ENCODE data around the gene HBG1.
"Not testable (repeated sequence)": the region's sequence is repeated elsewhere in the genome, so short reads cannot be mapped to it uniquely, and the experiment has no call there.

The HBG1 gene

DNA sequence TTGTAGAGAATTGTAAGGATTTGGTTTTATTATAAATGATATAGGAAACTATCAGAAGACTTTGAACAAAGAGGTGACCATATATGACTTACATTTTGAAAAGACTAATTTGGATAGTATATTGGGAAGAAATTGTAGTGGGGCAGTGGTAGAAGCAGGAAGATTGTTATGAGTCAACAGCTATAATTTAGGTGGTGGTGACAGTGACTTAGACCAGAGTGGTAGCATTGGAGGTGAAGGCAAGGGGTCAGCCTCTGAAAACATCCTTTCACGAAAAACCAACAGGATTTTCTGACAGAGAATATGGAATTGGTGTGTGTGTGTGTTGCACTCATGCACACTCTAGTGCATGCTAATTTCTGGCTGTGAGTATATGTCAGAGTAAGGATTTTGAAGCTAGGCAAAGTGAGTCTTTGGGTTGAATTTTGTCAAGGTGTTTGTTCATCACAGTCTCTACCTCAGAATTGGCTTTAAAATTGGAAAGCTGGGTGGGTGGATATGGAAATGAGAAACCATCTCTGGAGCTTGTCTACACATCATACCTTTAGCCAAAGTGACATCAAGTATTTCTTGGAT is 28.2 kb upstream of the HBG1 start:
- no peak for DNase-seq (ENCODE audit: low read depth in 1 of 2, low spot score in 1 of 2)

GRCh38 chr11:5276697-5277096 is 27.0 kb upstream of the HBG1 start:
- no peak for DNase-seq (ENCODE audit: low read depth in 1 of 2, low spot score in 1 of 2)

DNA sequence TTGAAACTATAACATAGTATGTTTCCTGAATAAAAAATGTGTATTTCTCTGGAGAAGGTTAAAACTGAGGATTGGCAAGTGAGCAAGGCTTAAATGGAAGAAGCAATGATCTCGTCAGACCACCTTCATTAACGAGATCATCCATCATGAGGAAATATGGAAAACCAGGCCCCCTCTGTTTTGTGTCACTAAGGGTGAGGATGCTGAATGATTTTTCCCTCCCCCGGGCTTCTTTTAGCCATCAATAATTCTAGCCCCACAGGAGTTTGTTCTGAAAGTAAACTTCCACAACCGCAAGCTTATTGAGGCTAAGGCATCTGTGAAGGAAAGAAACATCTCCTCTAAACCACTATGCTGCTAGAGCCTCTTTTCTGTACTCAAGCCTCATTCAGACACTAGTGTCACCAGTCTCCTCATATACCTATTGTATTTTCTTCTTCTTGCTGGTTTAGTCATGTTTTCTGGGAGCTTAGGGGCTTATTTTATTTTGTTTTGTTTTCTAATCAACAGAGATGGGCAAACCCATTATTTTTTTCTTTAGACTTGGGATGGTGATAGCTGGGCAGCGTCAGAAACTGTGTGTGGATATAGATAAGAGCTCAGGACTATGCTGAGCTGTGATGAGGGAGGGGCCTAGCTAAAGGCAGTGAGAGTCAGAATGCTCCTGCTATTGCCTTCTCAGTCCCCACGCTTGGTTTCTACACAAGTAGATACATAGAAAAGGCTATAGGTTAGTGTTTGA is 25.9 kb upstream of the HBG1 start:
- DNase-seq (ENCODE audit: low read depth in 1 of 2, low spot score in 1 of 2), result no peak

DNA sequence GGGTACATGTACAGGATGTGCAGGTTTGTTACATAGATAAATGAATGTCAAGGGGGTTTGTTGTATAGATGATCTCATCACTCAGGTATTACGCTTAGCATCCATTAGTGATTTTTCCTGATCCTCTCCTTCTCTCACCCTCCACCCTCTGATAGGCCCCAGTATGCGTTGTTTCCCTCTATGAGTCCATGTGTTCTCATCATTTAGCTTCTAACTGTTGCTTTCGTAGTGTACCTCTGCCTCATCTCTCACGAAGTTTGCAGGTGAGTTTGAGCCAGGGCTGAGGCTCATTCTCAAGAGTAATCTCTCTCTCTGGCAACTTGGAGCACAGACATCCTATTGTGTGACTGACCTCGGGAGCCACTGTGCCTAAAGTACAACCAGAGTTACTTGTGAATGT is 24.7 kb upstream of the HBG1 start:
- DNase-seq (ENCODE audit: low read depth in 1 of 2, low spot score in 1 of 2), result no peak

GRCh38 chr11:5272395-5273017 is 22.8 kb upstream of the HBG1 start:
- DNase-seq (ENCODE audit: low read depth in 1 of 2, low spot score in 1 of 2), result no peak

DNA sequence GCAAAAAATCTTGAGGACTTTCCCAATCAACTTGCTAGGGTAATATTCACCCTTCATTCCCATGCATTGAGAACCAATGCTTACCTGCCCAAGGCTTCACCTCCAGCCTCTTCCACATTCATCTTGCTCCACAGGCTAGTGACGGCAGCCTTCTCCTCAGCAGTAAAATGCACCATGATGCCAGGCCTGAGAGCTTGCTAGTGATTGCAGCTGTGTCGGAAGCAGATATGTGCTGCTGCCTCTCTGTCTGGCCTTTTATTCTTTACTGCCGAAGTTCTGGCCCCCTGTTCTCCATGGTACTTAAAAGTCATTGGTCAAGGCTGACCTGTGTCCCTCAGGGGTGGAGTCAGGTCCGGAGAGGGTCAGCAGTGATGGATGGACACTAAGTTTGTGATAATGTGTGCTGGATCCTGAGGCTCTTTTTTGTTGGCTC is 20.1 kb upstream of the HBG1 start, which contains the start of gene HBE1:
HBE1 (minus strand) TSS at position 231 of the 433 bp plus-strand sequence; CDS start at position 176, 55 bp downstream.
- no peak for DNase-seq (ENCODE audit: low read depth in 1 of 2, low spot score in 1 of 2)

DNA sequence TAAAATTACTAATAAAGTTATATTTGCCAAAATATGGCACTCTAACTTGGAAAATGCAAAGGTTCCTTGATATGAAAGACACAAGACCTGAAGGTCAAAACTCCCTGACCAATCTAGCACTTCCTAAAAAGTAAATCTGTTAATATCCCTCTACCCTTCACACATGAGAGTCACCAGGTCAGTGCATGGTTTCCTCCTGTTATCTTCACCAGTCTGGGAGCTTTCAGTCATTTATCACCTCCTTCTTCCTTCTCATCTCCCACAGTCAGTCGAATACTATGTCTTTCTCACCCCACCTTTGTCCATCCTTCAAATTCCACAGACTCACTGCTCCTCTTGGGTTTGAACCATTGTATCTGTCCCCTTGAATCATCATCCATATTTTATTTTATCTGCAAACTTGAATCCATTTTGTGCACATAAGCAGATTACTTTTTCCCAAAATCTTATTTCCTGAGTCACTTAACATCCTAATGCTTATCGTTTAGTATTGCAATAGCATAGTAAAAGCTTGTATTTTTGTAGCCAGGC is 17.4 kb upstream of the HBG1 start:
- no peak for DNase-seq (ENCODE audit: low read depth in 1 of 2, low spot score in 1 of 2)

- DNase-seq (ENCODE audit: low read depth in 1 of 2, low spot score in 1 of 2), result no peak
Observed at GRCh38 chr11:5266609-5267008, 17.0 kb upstream of the HBG1 start.

DNA sequence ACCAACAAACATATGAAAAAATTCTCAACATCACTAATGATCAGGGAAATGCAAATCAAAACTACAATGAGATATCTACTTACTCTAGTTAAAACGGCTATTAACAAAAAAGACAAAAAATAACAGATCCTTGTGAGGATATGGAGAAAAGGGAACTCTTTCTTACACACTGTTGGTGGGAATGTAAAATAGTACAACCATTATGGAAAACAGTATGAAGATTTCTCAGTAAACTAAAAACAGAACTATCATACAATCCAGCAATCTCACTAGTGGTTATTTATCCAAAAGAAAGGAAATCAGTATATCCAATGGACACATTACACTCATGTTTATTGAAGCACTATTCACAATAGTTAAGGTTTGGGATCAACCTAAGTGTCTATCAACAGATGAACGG is 16.2 kb upstream of the HBG1 start:
- no peak for DNase-seq (ENCODE audit: low read depth in 1 of 2, low spot score in 1 of 2)

DNA sequence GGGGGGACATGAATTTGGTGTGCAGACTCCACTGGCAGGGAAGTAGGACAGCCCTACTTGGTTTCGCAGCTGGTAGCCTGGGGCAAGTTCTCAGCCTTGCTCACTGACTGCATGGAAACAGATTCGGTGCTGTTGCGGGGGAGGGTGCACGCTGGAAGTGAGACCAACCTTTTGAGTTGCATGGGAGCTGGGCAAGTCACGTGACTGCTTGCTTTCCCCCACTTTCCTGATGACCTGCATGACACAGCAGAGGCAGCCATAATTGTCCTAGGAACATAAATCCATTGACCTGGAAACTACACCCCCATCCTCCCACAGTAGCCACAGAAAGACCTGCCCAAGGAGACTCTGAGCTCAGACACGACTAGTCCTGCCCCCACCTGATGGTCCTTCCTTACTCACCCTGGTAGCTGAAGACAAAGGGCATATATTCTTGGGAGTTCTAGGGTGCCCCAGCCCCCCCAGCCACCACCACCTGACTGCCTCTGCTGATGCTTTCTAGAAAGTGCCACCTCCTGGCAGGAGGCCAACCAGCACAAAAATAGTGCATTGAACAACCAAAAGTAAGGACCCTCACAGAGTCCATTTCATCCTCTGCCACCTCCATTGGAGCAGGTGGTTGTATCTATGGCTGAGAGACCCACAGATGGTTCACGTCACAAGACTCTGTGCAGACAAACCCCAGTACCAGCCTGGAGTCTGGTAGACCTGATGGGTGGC is 9.0 kb upstream of the HBG1 start:
- no peak for DNase-seq (ENCODE audit: low read depth in 1 of 2, low spot score in 1 of 2)

- DNase-seq (ENCODE audit: low read depth in 1 of 2, low spot score in 1 of 2), result no peak
Observed at GRCh38 chr11:5257296-5257695, 7.6 kb upstream of the HBG1 start.

DNA sequence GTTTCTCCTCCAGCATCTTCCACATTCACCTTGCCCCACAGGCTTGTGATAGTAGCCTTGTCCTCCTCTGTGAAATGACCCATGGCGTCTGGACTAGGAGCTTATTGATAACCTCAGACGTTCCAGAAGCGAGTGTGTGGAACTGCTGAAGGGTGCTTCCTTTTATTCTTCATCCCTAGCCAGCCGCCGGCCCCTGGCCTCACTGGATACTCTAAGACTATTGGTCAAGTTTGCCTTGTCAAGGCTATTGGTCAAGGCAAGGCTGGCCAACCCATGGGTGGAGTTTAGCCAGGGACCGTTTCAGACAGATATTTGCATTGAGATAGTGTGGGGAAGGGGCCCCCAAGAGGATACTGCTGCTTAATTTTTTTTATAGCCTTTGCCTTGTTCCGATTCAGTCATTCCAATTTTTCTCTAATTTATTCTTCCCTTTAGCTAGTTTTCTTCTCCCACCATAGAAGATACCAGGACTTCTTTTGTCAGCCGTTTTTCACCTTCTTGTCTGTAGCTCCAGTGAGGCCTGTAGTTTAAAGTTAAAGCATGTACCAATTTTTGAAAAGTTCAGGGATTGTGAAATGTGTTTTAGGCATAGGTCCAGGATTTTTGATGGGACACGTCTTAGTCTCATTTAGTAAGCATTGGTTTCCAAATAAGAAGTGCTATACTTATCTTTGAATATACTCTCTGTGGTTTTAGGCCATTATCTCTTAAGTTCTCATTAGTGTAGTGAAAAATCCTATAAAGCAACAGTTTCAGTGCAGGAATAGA is 5.2 kb upstream of the HBG1 start, which contains the start of gene HBG2:
HBG2 (minus strand) TSS at position 136 of the 768 bp plus-strand sequence; CDS start at position 83, 53 bp downstream.
- DNase-seq (ENCODE audit: low read depth in 1 of 2, low spot score in 1 of 2), result not testable (repeated sequence)

DNA sequence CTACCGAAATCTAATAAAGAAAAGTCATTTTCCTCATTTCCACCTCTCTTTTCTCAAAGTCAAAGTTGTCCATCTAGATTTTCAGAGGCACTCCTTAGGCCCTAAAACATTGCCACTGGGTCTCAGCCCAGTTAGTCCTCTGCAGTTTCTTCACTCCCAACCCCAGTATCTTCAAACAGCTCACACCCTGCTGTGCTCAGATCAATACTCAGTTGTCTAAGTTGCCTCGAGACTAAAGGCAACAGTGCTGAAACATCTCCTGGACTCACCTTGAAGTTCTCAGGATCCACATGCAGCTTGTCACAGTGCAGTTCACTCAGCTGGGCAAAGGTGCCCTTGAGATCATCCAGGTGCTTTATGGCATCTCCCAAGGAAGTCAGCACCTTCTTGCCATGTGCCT is 4.4 kb upstream of the HBG1 start:
- not testable (repeated sequence) for DNase-seq (ENCODE audit: low read depth in 1 of 2, low spot score in 1 of 2)

DNA sequence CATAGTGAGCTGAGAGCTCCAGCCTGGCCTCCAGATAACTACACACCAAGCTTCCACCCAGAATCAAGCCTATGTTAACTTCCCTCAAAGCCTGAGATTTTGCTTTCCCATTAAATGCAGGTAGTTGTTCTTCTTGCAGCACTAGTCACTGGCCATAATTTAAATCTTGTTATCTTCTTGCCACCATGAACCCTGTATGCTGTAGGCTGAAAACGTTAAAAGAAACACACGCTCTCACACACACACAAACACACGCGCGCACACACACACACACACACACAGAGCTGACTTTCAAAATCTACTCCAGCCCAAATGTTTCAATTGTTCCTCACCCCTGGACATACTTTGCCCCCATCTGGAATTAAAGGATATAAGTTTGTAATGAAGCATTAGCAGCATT is 3.8 kb upstream of the HBG1 start:
- not testable (repeated sequence) for DNase-seq (ENCODE audit: low read depth in 1 of 2, low spot score in 1 of 2)

- no peak for DNase-seq (ENCODE audit: low read depth in 1 of 2, low spot score in 1 of 2)
Observed at GRCh38 chr11:5252919-5253265, 3.2 kb upstream of the HBG1 start.

DNA sequence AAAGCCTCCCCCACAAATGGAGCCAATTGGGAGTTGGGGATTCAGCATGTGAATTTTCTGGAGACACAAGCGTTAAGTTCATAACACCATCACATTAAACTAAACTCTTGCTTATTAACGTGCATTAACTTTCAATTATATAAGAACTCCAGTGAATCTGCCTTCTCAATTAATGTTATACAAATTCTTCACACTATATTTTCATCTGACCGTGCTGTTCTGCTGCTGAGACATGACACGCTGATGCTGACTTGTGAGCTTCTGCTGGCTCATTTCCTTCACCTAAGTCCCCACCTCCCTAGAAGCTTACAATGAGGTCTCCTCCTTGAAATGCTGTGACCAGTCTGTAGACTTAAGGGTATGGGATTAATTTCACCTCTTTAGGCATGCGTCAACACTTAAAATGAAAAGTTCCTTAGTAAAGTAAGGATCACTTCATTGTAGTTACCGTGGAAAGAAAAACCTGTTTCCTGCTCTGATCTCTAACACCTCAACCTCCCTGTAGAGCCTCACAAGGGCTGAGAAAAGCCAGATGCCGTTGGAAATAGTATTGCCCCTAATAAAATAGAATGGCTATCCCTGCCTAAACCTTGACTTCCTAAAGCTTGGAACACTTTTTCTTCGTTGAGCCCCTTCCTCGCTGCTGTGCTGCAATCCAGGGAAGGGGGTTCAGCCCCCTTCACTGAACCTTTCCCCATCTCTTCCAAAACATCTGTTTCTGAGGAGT is 2.7 kb upstream of the HBG1 start:
- DNase-seq (ENCODE audit: low read depth in 1 of 2, low spot score in 1 of 2), result no peak

DNA sequence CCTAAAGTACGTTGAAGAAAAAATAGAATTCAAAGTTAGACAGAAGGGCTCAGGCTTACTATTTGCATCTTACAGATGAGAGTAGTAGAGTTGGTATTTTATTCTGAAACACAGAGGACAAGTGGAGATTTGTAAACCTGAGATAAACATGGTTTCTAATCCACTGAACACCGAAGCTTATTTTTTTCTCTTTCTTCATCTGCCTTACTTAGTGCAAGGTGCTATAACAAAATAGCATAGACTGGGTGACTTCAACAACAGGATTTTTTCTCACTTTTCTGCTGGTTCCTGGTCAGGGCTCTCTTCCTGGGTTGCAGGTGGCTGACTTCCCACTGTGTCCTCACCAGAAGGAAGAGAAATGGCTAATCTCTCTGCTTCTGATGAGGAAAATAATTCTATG is 2.1 kb upstream of the HBG1 start:
- no peak for DNase-seq (ENCODE audit: low read depth in 1 of 2, low spot score in 1 of 2)

GRCh38 chr11:5250543-5251204 is 1.0 kb upstream of the HBG1 start:
- no peak for DNase-seq (ENCODE audit: low read depth in 1 of 2, low spot score in 1 of 2)

DNA sequence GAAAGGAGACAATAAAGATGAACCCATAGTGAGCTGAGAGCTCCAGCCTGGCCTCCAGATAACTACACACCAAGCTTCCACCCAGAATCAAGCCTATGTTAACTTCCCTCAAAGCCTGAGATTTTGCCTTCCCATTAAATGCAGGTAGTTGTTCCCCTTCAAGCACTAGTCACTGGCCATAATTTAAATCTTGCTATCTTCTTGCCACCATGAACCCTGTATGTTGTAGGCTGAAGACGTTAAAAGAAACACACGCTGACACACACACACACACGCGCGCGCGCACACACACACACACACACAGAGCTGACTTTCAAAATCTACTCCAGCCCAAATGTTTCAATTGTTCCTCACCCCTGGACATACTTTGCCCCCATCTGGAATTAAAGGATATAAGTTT is 1.2 kb downstream of the HBG1 start:
- not testable (repeated sequence) for DNase-seq (ENCODE audit: low read depth in 1 of 2, low spot score in 1 of 2)

Measured in activated T-helper 1 cell treated with anti-CD3 and anti-CD28 coated beads, Interleukin-2, amount 50 U/mL, for 16 hours (primary cell).